Left ventricle myocardium inferior (tissue), 1 donor: ENCODE data around the gene MRGPRF. TPM values are rescaled to one million over a fixed set of nuclear protein-coding genes. Genes with fewer than 3 reads are reported as not detected.

ENCODE experiments used
- DNase-seq: peaks from one replicate; pipeline ENCODE4 v3.0.0-alpha.2; 2020
- H3K27ac ChIP-seq: fragments of 200-600 bp; replicated peaks from 2 replicates; pipeline ENCODE4 v1.8.0; 2021
- H3K27me3 ChIP-seq: fragments of 200-600 bp; 2 replicates; pipeline ENCODE4 v1.8.0; 2021; ENCODE audit warnings: low read depth
- H3K36me3 ChIP-seq: fragments of 200-600 bp; 2 replicates; pipeline ENCODE4 v1.8.0; 2021
- H3K4me1 ChIP-seq: fragments of 200-600 bp; 2 replicates; pipeline ENCODE4 v1.8.0; 2021
- H3K4me3 ChIP-seq: fragments of 200-600 bp; 2 replicates; pipeline ENCODE4 v1.8.0; 2021; ENCODE audit warnings: mild to moderate bottlenecking, moderate library complexity
- H3K9me3 ChIP-seq: fragments of 200-600 bp; replicated peaks from 2 replicates; pipeline ENCODE4 v1.8.0; 2021
- intact Hi-C: fragments of 100-400 bp; cut with micrococcal nuclease; formaldehyde crosslinking; loops from one replicate; pipeline ENCODE4 v1.11.0; 2022
- total RNA-seq: library from RNA; stranded (reverse); fragmentation: NEBNext Ultra II Directional; extraction: Animal tissue kit (Norgen Biotek cat#: 25700); gene quantifications from one replicate; pipeline ENCODE4 v1.2.1, GENCODE V29; 2021
- TF ChIP-seq, protein P1 (sequence below): fragments of 200-600 bp; IDR thresholded peaks from 2 replicates; pipeline ENCODE4 v1.8.0; 2021; ENCODE audit warnings: antibody characterized with exemption, mild to moderate bottlenecking, borderline replicate concordance
- donor health status: DM: no; HTN: yes; CAD: no; lungs with severe emphysema.

MRGPRF gene
- total RNA-seq, 1 donor from 2014 or later = 3.9 TPM

DNA sequence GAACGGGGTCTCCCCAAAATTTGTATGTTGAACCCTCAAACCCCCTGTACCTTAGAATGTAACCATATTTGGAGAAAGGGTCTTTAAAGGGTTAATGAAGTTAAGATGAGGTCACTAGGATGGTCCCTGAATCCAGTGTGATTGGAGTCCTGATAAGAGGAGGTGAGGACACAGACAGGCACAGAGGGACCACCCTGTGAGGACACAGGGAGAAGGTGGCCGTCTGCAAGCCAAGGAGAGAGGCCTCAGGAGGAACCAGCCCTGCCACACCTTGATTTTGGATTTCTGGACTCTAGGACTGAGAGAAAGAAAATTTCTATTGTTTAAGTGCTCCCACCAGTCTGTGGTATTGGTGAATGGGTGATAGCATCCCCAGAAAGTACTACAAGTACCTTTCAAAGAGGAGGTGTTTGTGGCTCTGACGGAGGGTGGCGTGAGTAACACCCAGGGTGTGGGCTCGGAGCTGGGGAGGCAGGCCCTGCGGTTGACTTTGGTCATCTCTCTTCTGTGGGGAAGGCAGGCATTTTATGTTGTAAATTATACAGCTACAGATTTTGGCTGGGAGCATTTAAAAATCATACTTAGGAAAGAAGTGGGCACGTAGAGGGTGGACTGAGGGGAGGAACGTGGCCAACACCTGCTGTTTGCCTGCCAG, 13.8 kb downstream of the MRGPRF start:
- H3K4me1 ChIP-seq = peaks cover 17% of the 10 kb centered on the region
- H3K9me3 ChIP-seq = no peaks in the 10 kb centered on the region
- H3K4me3 ChIP-seq = no peak overlapping the region
- H3K27ac ChIP-seq = peak overlapping the region; percentile 5
- DNase-seq = no peak
- no peaks in the 10 kb centered on the region for H3K36me3 ChIP-seq
- intact Hi-C loops = no loop called here
- H3K27me3 ChIP-seq = peaks cover 13% of the 10 kb centered on the region
- TF ChIP-seq, protein P1, sequence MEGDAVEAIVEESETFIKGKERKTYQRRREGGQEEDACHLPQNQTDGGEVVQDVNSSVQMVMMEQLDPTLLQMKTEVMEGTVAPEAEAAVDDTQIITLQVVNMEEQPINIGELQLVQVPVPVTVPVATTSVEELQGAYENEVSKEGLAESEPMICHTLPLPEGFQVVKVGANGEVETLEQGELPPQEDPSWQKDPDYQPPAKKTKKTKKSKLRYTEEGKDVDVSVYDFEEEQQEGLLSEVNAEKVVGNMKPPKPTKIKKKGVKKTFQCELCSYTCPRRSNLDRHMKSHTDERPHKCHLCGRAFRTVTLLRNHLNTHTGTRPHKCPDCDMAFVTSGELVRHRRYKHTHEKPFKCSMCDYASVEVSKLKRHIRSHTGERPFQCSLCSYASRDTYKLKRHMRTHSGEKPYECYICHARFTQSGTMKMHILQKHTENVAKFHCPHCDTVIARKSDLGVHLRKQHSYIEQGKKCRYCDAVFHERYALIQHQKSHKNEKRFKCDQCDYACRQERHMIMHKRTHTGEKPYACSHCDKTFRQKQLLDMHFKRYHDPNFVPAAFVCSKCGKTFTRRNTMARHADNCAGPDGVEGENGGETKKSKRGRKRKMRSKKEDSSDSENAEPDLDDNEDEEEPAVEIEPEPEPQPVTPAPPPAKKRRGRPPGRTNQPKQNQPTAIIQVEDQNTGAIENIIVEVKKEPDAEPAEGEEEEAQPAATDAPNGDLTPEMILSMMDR = no peak

DNA sequence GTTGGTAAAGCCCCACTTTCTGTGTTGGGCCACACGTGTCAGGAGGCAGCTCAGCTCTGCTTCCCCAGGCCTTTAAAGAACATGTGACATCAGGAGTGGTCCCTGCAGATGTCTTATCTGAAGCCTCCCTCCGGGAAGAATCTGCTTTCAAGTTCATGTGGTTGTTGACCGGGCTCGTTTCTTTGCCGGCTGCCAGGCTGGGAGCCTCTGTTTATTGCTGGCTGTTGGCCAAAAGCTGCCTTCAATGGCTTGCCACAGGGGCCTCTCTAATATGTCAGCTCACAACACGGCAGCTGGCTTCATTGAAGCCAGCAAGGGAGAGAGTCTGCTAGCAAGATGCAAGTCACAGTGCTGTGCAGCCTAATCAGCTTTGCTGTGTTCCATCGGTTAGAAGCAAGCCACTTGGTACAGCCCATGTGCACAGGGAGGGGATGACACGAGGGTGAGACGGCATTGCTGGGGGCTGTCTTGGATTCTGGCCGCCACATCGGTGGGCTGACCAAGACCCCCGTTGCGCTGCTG, 14.6 kb downstream of the MRGPRF start:
- TF ChIP-seq, protein P1 = no peak

DNA sequence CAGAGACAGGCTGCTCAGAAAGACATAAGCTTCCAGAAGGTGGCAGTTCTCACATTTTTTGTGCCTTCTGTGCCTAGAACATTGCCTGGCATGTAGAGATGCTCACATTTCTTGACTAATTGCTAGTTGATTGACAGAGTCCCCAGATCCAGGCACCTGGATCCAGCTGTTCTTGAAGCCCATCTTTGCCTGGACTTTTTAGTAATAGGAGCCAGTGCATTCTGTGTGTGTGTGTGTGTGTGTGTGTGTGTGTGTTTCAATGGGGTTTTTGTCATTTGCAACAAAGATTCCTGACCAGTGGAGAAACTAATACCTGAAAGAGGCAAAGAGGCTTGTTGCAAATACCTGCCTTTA, 15.1 kb downstream of the MRGPRF start:
- Histone ChIP-seq H3K4me1 (peaks cover 17% of the 10 kb centered on the region), H3K9me3 (no peaks in the 10 kb centered on the region), H3K27ac (no peak overlapping the region), H3K36me3 (no peaks in the 10 kb centered on the region), H3K4me3 (no peak overlapping the region), H3K27me3 (peaks cover 19% of the 10 kb centered on the region)
- TF ChIP-seq, protein P1 = no peak
- no peak for DNase-seq
- intact Hi-C loops = no loop called here

More for the DNA sequence above, 14.6 kb downstream of the MRGPRF start:
- H3K9me3 ChIP-seq = no peaks in the 10 kb centered on the region
- H3K4me1 ChIP-seq = peaks cover 17% of the 10 kb centered on the region
- DNase-seq = no peak
- intact Hi-C loops = no loop called here
- peak overlapping the region; percentile 49 for H3K27ac ChIP-seq
- H3K36me3 ChIP-seq = no peaks in the 10 kb centered on the region
- H3K4me3 ChIP-seq = no peak overlapping the region
- peaks cover 14% of the 10 kb centered on the region for H3K27me3 ChIP-seq

- TF ChIP-seq, protein P1 = no peak
- Histone ChIP-seq H3K4me1 (peaks cover 17% of the 10 kb centered on the region), H3K36me3 (no peaks in the 10 kb centered on the region), H3K4me3 (no peak overlapping the region), H3K9me3 (no peaks in the 10 kb centered on the region), H3K27ac (no peak overlapping the region), H3K27me3 (peaks cover 25% of the 10 kb centered on the region)
- intact Hi-C loops = no loop called here
- DNase-seq = no peak
Observed at GRCh38 chr11:68997124-68997994, 15.7 kb downstream of the MRGPRF start.

DNA sequence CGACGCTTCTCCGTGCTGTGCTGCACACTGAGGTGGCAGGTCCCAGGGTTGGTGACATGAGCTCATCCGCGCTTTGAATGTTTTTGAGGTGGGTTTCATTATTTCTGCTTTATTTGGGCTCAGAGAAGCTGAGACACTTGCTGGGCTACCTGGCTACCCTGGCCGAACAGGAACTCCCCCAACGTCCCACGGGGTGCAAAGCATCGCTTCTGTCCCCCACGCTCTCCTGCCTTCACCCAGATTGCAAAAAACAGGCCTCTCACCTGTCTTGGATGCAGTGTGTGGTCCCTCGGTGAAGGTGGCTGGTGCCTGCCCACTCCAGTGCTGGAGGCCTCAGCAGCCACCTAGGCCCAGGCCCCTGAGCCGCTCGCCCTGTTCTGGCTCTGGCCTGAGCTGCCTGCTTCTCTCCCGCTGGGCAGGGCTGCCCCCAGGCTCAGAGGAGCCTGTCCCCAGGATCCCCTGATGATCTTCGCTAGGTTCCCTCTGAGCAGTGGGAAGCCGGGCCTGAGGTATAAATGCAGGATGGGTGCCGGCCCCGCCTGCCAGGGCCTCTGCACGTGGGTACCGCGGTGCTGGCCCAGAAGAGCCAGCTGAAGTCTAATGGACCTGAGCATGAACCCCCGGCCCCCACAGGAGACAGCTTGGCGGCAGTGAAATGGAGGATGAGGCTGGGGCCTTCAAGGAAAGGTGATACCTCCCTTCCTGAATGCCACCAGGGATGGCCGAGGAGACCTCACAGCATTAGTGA, 16.5 kb downstream of the MRGPRF start:
- TF ChIP-seq, protein P1 = no peak
- Histone ChIP-seq H3K4me3 (no peak overlapping the region), H3K36me3 (no peaks in the 10 kb centered on the region), H3K9me3 (no peaks in the 10 kb centered on the region), H3K27me3 (peaks cover 32% of the 10 kb centered on the region), H3K27ac (no peak overlapping the region), H3K4me1 (peaks cover 17% of the 10 kb centered on the region)
- intact Hi-C loops = no loop called here
- DNase-seq = no peak
